Liver (tissue), 9 donors: ENCODE measurements around the gene HS6ST3. TPM values are rescaled to one million over a fixed set of nuclear protein-coding genes. Genes with fewer than 3 reads are reported as not detected.

Experiments
- DNase-seq: peaks from one replicate; pipeline ENCODE4 v3.0.0-alpha.2; 2017; ENCODE audit warnings: low spot score
- H3K27ac ChIP-seq, 2 donors: one replicate each; pipeline ENCODE4 v1.7.0; 2013; ENCODE audit warnings: inconsistent platforms in 2 of 2, low read length in 2 of 2, control low read depth in 1 of 2, low read depth in 1 of 2, mild to moderate bottlenecking in 1 of 2
- H3K27me3 ChIP-seq, 4 donors: one replicate each; pipeline versions ENCODE4 v1.6.1 to v1.7.0; 2013; ENCODE audit warnings: low read length in 3 of 4, inconsistent platforms in 1 of 4, mild to moderate bottlenecking in 1 of 4, moderate library complexity in 1 of 4; ENCODE audit not compliant: control insufficient read depth in 4 of 4, insufficient read depth in 4 of 4
- H3K36me3 ChIP-seq, 4 donors: one replicate each; pipeline versions ENCODE4 v1.6.1 to v1.7.0; 2013; ENCODE audit warnings: low read length in 3 of 4, mild to moderate bottlenecking in 3 of 4, low read depth in 1 of 4, moderate library complexity in 1 of 4; ENCODE audit not compliant: control insufficient read depth in 4 of 4, insufficient read depth in 3 of 4
- H3K4me1 ChIP-seq, 4 donors: one replicate each; pipeline versions ENCODE4 v1.6.1 to v1.7.0; 2013; ENCODE audit warnings: low read length in 3 of 4, mild to moderate bottlenecking in 3 of 4, moderate library complexity in 1 of 4; ENCODE audit not compliant: control insufficient read depth in 4 of 4, insufficient read depth in 4 of 4
- H3K4me3 ChIP-seq, 3 donors: one replicate each; pipeline versions ENCODE4 v1.6.1 to v1.7.0; 2013; ENCODE audit warnings: low read length in 3 of 3, control low read depth in 1 of 3, low read depth in 1 of 3, mild to moderate bottlenecking in 1 of 3
- H3K9ac ChIP-seq, 2 donors: one replicate each; pipeline ENCODE4 v1.7.0; 2013; ENCODE audit warnings: low read length in 2 of 2, mild to moderate bottlenecking in 2 of 2, moderate library complexity in 2 of 2, control low read depth in 1 of 2, low read depth in 1 of 2
- H3K9me3 ChIP-seq, 4 donors: one replicate each; pipeline versions ENCODE4 v1.6.1 to v1.7.0; 2013; ENCODE audit warnings: low read length in 3 of 4; ENCODE audit not compliant: control insufficient read depth in 4 of 4
- CTCF ChIP-seq: fragments of 150-350 bp; IDR thresholded peaks from 2 replicates; pipeline ENCODE4 v1.5.1; 2017; ENCODE audit warnings: improper control_type of control experiment, low read depth, low read length; ENCODE audit not compliant: missing input control
- EGR1 ChIP-seq, 2 donors: IDR thresholded peaks; 2 replicates each; pipeline ENCODE4 v1.6.1; 2016 to 2018; ENCODE audit warnings: antibody characterized with exemption in 2 of 2, low read depth in 2 of 2
- FOXA1 ChIP-seq: IDR thresholded peaks from 2 replicates; pipeline ENCODE4 v1.6.1; 2016; ENCODE audit warnings: antibody characterized with exemption
- FOXA2 ChIP-seq: IDR thresholded peaks from 2 replicates; pipeline ENCODE4 v1.6.1; 2016; ENCODE audit warnings: antibody characterized with exemption
- GABPA ChIP-seq, 2 donors: IDR thresholded peaks in 1 of 2; conservative IDR thresholded peaks in 1 of 2; 2 replicates each; pipeline ENCODE4 v1.6.1; 2016; ENCODE audit warnings: antibody characterized with exemption in 2 of 2, mild to moderate bottlenecking in 1 of 2, moderate library complexity in 1 of 2
- HNF4A ChIP-seq, 2 donors: conservative IDR thresholded peaks; 2 replicates each; pipeline ENCODE4 v1.6.1; 2016; ENCODE audit warnings: antibody characterized with exemption in 2 of 2, mild to moderate bottlenecking in 2 of 2
- HNF4G ChIP-seq: IDR thresholded peaks from 2 replicates; pipeline ENCODE4 v1.6.1; 2016; ENCODE audit warnings: antibody characterized with exemption
- JUND ChIP-seq, 2 donors: IDR thresholded peaks; 2 replicates each; pipeline ENCODE4 v1.6.1; 2016; ENCODE audit warnings: antibody characterized with exemption in 2 of 2
- NR2F2 ChIP-seq: IDR thresholded peaks from 2 replicates; pipeline ENCODE4 v1.6.1; 2016; ENCODE audit warnings: antibody characterized with exemption
- RAD21 ChIP-seq, 2 donors: IDR thresholded peaks; 2 replicates each; pipeline ENCODE4 v1.6.1; 2016; ENCODE audit warnings: antibody characterized with exemption in 2 of 2, mild to moderate bottlenecking in 2 of 2
- REST ChIP-seq: IDR thresholded peaks from 2 replicates; pipeline ENCODE4 v1.6.1; 2016; ENCODE audit warnings: antibody characterized with exemption, mild to moderate bottlenecking
- RXRA ChIP-seq, 2 donors: IDR thresholded peaks; 2 replicates each; pipeline ENCODE4 v1.6.1; 2017 to 2018; ENCODE audit warnings: antibody characterized with exemption in 2 of 2, mild to moderate bottlenecking in 1 of 2
- SP1 ChIP-seq: IDR thresholded peaks from 2 replicates; pipeline ENCODE4 v1.6.1; 2018; ENCODE audit warnings: antibody characterized with exemption, mild to moderate bottlenecking
- TAF1 ChIP-seq: conservative IDR thresholded peaks from 2 replicates; pipeline ENCODE4 v1.6.1; 2016; ENCODE audit warnings: antibody characterized with exemption, mild to moderate bottlenecking
- YY1 ChIP-seq: IDR thresholded peaks from 2 replicates; pipeline ENCODE4 v1.6.1; 2016; ENCODE audit warnings: antibody characterized with exemption, mild to moderate bottlenecking
- WGBS: extraction: QIAGEN DNeasy Blood & Tissue Kit; methylation state at CpG from one replicate; pipeline ENCODE4 v1.1.7; 2013; 5-methylcytosine and 5-hydroxymethylcytosine counted together
- polyA plus RNA-seq, 2 donors: library from polyadenylated mRNA; stranded (reverse) in 1 of 2; unstranded in 1 of 2; fragments of 200-250 nt in 1 of 2; fragments of >200 nt in 1 of 2; fragmentation: Nextera tagmentation in 1 of 2; extraction: Ambion mirVana in 1 of 2; gene quantifications; one replicate each; pipeline versions ENCODE4 v1.2.1 to v1.2.3, GENCODE V29; 2013 to 2015
- total RNA-seq, 2 donors: library from RNA; depleted of rRNA; stranded (reverse); fragments of >200 nt; gene quantifications; one replicate each; pipeline ENCODE4 v1.2.3, GENCODE V29; 2014
- TF ChIP-seq, protein P1 (sequence below): IDR thresholded peaks from 2 replicates; pipeline ENCODE4 v1.6.1; 2016; ENCODE audit warnings: antibody characterized with exemption
- TF ChIP-seq, protein P2 (sequence below): IDR thresholded peaks from 2 replicates; pipeline ENCODE4 v1.6.1; 2016; ENCODE audit warnings: antibody characterized with exemption
- TF ChIP-seq, protein P3 (sequence below): IDR thresholded peaks from 2 replicates; pipeline ENCODE4 v1.6.1; 2016; ENCODE audit warnings: antibody characterized with exemption
- donor health status: healthy.
- donor health status: healthy.
- donor health status: healthy.
- donor health status: healthy.
- donor health status: healthy.

Gene HS6ST3
- total and polyA plus RNA-seq, 4 donors: under 0.01 TPM; not detected in 3

- Histone ChIP-seq H3K27me3 (no peaks in the 10 kb centered on the region), H3K36me3 (no peaks in the 10 kb centered on the region), H3K9ac (no peak overlapping the region), H3K9me3 (no peaks in the 10 kb centered on the region), H3K4me3 (no peak overlapping the region), H3K27ac (no peak overlapping the region), H3K4me1 (no peaks in the 10 kb centered on the region)
- 50% methylated on average over 5 of the region's 5 CpGs for WGBS
- no peak for TF ChIP-seq CTCF
- TF ChIP-seq EGR1 (IDR thresholded peaks at IDR 0.05; ENCODE audit: low read depth in 2 of 2): no peak
- TF ChIP-seq, protein P1, sequence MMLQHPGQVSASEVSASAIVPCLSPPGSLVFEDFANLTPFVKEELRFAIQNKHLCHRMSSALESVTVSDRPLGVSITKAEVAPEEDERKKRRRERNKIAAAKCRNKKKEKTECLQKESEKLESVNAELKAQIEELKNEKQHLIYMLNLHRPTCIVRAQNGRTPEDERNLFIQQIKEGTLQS: no peak
- no peak for TF ChIP-seq RXRA (IDR thresholded peaks at IDR 0.05)
- no peak for TF ChIP-seq SP1
- no peak for TF ChIP-seq RAD21 (IDR thresholded peaks at IDR 0.05)
- no peak for TF ChIP-seq FOXA2
- TF ChIP-seq TAF1: no peak
- no peak for TF ChIP-seq JUND (IDR thresholded peaks at IDR 0.05)
- no peak for TF ChIP-seq YY1
- TF ChIP-seq NR2F2: no peak
- TF ChIP-seq, protein P2, sequence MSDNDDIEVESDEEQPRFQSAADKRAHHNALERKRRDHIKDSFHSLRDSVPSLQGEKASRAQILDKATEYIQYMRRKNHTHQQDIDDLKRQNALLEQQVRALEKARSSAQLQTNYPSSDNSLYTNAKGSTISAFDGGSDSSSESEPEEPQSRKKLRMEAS: no peak
- TF ChIP-seq, protein P3, sequence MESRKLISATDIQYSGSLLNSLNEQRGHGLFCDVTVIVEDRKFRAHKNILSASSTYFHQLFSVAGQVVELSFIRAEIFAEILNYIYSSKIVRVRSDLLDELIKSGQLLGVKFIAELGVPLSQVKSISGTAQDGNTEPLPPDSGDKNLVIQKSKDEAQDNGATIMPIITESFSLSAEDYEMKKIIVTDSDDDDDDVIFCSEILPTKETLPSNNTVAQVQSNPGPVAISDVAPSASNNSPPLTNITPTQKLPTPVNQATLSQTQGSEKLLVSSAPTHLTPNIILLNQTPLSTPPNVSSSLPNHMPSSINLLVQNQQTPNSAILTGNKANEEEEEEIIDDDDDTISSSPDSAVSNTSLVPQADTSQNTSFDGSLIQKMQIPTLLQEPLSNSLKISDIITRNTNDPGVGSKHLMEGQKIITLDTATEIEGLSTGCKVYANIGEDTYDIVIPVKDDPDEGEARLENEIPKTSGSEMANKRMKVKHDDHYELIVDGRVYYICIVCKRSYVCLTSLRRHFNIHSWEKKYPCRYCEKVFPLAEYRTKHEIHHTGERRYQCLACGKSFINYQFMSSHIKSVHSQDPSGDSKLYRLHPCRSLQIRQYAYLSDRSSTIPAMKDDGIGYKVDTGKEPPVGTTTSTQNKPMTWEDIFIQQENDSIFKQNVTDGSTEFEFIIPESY: no peak
- no peak for TF ChIP-seq GABPA (IDR thresholded peaks at IDR 0.05 in 1 of 2, conservative IDR thresholded peaks at IDR 0.05 in 1 of 2)
- TF ChIP-seq FOXA1: no peak
- TF ChIP-seq HNF4A (conservative IDR thresholded peaks at IDR 0.05): no peak
- TF ChIP-seq REST: no peak
- no peak for TF ChIP-seq HNF4G
- no peak for DNase-seq
These were observed 89.4 kb downstream of the HS6ST3 start for GRCh38 chr13:96179309-96179708.
